D721Med (cell line): Measurements from ENCODE around the gene KDM4C.

Experiments
- DNase-seq: peaks from one replicate; pipeline ENCODE4 v3.0.0; 2011; ENCODE audit warnings: low spot score; ENCODE audit not compliant: insufficient read length
- FAIRE-seq: peaks from 2 replicates; lab custom pipeline; 2011; peaks lifted over from hg19 to GRCh38; lab: Jason Lieb, UNC
- CTCF ChIP-seq: IDR thresholded peaks from 2 replicates; pipeline ENCODE4 v1.5.1; 2012; ENCODE audit warnings: mild to moderate bottlenecking, control low read depth; ENCODE audit not compliant: insufficient read depth; ENCODE audit errors: missing control alignments

The KDM4C gene

GRCh38 chr9:6855860-6856259 is 98.1 kb downstream of the KDM4C start:
- no peak for FAIRE-seq

GRCh38 chr9:6864102-6864501 is 106.3 kb downstream of the KDM4C start:
- FAIRE-seq = no peak

More at GRCh38 chr9:6855860-6856259, 98.1 kb downstream of the KDM4C start:
- DNase-seq = no peak
- TF ChIP-seq CTCF = no peak

GRCh38 chr9:6869081-6869948 is 111.5 kb downstream of the KDM4C start:
- DNase-seq (no peak), FAIRE-seq (no peak)
- no peak for TF ChIP-seq CTCF

More at GRCh38 chr9:6864102-6864501, 106.3 kb downstream of the KDM4C start:
- TF ChIP-seq CTCF = no peak
- DNase-seq = no peak

- DNase-seq (no peak), FAIRE-seq (no peak)
- TF ChIP-seq CTCF = no peak
Measured at GRCh38 chr9:6870149-6870548, 112.4 kb downstream of the KDM4C start.

- FAIRE-seq (no peak), DNase-seq (no peak)
- TF ChIP-seq CTCF = no peak
Measured at GRCh38 chr9:6870650-6871477, 113.1 kb downstream of the KDM4C start.

- FAIRE-seq = no peak
- no peak for DNase-seq
- TF ChIP-seq CTCF = no peak
Measured at GRCh38 chr9:6873857-6874256, 116.1 kb downstream of the KDM4C start.
